Measurements from ENCODE around the gene KRT8.

Gene KRT8

GRCh38 chr12:52925717-52926595 lies 21.1 kb upstream of the KRT8 start:
- peak; percentile 90 for DNase-seq (ENCODE audit: low spot score)

- DNase-seq (ENCODE audit: low spot score), result peak; percentile 97
These were observed 20.2 kb upstream of the KRT8 start for GRCh38 chr12:52924764-52925716.

- DNase-seq (ENCODE audit: low spot score), result no peak
These were observed 16.8 kb upstream of the KRT8 start for GRCh38 chr12:52921488-52922165.

- DNase-seq (ENCODE audit: low spot score), result no peak
These were observed 16.1 kb upstream of the KRT8 start for GRCh38 chr12:52920937-52921336.

- no peak for DNase-seq (ENCODE audit: low spot score)
These were observed 13.9 kb upstream of the KRT8 start for GRCh38 chr12:52918784-52919183.

GRCh38 chr12:52918351-52918750 lies 13.5 kb upstream of the KRT8 start:
- no peak for DNase-seq (ENCODE audit: low spot score)

GRCh38 chr12:52917800-52918199 lies 12.9 kb upstream of the KRT8 start:
- DNase-seq (ENCODE audit: low spot score), result no peak

GRCh38 chr12:52916216-52916615 lies 11.3 kb upstream of the KRT8 start:
- no peak for DNase-seq (ENCODE audit: low spot score)

GRCh38 chr12:52915637-52916036 lies 10.8 kb upstream of the KRT8 start:
- no peak for DNase-seq (ENCODE audit: low spot score)

- DNase-seq (ENCODE audit: low spot score), result no peak
These were observed 9.8 kb upstream of the KRT8 start for GRCh38 chr12:52914576-52915121.

- no peak for DNase-seq (ENCODE audit: low spot score)
These were observed 8.6 kb upstream of the KRT8 start for GRCh38 chr12:52913431-52913821.

GRCh38 chr12:52912711-52913430 lies 8.0 kb upstream of the KRT8 start:
- no peak for DNase-seq (ENCODE audit: low spot score)

- DNase-seq (ENCODE audit: low spot score), result no peak
These were observed 5.5 kb upstream of the KRT8 start for GRCh38 chr12:52910248-52910883.

- no peak for DNase-seq (ENCODE audit: low spot score)
These were observed 4.9 kb upstream of the KRT8 start for GRCh38 chr12:52909796-52910195.

GRCh38 chr12:52909331-52909730 lies 4.5 kb upstream of the KRT8 start:
- no peak for DNase-seq (ENCODE audit: low spot score)

- DNase-seq (ENCODE audit: low spot score), result peak; percentile 74
These were observed 2.4 kb upstream of the KRT8 start for GRCh38 chr12:52907092-52907810.

GRCh38 chr12:52906191-52906601 lies 1.3 kb upstream of the KRT8 start:
- DNase-seq (ENCODE audit: low spot score), result no peak

GRCh38 chr12:52903855-52904508 lies 894 bp downstream of the KRT8 start:
- DNase-seq (ENCODE audit: low spot score), result peak; percentile 83

- peak; percentile 79 for DNase-seq (ENCODE audit: low spot score)
These were observed 1.5 kb downstream of the KRT8 start for GRCh38 chr12:52903285-52903854.
